HG02678 (cell line): ENCODE data around the gene PTGDR2.

Experiments used
- ATAC-seq: cut with Tn5 transposase; IDR thresholded peaks from one replicate; pipeline ENCODE4 v1.9.1; 2021; ENCODE audit warnings: mild to moderate bottlenecking, moderate library complexity; ENCODE audit not compliant: unreplicated experiment

The PTGDR2 gene

GRCh38 chr11:60813324-60813723 is 42.4 kb downstream of the PTGDR2 start:
- ATAC-seq: no peak

- no peak for ATAC-seq
These were observed 45.2 kb downstream of the PTGDR2 start for GRCh38 chr11:60810569-60810968.

GRCh38 chr11:60810151-60810550 is 45.6 kb downstream of the PTGDR2 start:
- no peak for ATAC-seq

GRCh38 chr11:60809691-60810090 is 46.1 kb downstream of the PTGDR2 start:
- no peak for ATAC-seq

- no peak for ATAC-seq
These were observed 46.5 kb downstream of the PTGDR2 start for GRCh38 chr11:60809249-60809648.

GRCh38 chr11:60803273-60803936 is 52.3 kb downstream of the PTGDR2 start:
- ATAC-seq: no peak

GRCh38 chr11:60801194-60801593 is 54.6 kb downstream of the PTGDR2 start:
- ATAC-seq: no peak
